Stimulated activated CD8-positive, alpha-beta memory T cell treated with anti-CD3 and anti-CD28 coated beads, Interleukin-7, amount 100 ng/mL, for 4 hours (primary cell): Measurements from ENCODE around the gene FTO.
"Not testable (repeated sequence)": the region's sequence is repeated elsewhere in the genome, so short reads cannot be mapped to it uniquely, and the experiment has no call there.

Source experiments
- DNase-seq, 2 donors: peaks; one replicate each; pipeline ENCODE4 v3.0.0-alpha.2; 2020; ENCODE audit warnings: low read depth in 2 of 2

The FTO gene

DNA sequence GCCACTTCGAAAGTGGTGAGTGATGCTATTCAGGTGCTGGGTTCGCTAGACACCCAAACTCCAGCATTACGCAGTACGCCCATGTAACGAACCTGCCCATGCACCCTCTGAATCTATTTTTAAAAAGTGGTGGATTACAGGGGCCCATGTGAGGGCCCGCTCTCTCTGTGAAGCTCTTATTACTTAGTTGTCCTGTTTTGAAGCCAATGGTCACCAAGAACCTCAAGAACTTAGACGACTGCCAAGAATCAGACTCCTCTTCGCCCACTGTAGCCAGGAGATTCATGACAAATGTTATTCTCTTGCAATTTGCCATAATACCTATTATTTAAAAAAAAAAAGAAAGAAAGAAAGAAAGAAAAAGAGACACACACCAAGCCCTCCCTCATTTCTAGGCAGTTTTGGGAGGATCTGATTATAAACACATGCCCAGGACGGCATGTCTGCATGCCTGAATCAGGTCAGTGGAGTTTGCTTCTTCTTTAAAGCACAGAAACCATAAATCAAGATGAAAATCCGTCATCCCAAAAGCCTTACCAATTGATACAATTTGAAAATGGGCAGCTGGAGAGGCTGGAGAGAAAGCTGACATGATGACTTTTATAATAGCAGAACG lies 474.0 kb downstream of the FTO start:
- no peak for DNase-seq

DNA sequence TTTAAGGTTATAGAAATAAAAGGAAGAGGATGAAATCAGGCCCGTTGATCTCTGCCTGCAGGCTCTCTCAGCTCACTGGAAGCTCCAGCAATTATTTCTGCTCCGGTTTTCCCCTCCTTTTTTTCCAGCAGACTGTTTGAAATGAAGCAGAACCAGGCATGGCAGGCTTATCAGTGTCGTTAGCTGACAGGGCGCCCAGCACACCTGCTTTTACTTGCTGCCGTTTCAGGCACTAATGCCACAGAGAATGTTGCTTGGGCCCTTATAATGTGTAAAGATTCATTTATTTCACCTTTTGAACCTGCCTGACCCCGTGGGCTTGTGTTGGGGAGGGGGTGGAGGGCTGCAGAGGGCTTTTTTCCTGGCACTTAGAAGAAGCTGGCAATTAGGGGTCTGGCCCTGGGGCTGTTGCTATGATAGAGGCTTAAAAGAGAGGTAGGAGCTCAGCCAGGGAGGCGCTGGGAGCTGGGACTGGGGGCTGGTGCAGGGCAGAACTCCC lies 474.6 kb downstream of the FTO start:
- DNase-seq = no peak

DNA sequence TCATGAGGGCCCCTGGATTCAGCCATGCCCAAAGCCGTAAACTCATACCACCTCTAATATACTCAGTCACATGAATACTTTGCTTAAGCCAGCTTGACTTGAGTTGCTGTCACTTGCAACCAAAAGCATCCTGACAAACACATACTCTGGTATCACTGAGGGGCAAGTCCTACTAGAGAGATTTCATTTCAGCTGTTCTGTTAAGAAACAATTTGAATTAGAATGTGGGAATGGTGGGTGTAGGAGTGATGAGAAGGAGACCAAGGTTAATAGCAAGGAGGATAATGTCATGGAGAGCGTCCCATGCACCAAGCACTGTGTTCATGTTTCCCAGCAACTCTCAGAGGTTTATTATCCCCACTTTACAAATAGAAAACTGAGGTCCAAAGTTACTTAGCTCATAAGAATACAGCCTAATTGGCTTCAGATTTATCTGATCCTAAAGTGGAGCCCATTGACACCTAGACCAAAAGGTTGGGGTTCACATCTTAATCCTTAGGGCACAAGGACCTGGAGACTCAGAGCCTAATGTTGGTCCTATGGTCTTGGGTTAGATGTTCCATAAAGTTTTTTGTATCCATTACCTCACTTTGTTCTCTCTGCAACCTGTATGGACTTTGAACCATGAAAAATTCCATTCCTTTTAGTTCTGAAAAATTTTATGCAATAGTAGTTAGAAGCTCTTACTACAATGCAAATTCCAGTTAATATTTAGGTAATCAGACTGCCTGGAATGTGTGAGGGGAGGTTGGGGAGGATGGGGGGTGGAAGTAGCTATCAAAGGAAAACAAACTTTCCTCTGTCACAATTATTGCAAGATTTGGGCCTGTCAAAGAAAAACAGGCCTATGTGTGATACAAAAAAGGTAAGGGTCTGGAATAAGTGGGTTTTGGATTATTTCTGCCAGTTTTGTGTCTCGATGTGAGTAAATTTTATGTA lies 476.7 kb downstream of the FTO start:
- no peak for DNase-seq

DNA sequence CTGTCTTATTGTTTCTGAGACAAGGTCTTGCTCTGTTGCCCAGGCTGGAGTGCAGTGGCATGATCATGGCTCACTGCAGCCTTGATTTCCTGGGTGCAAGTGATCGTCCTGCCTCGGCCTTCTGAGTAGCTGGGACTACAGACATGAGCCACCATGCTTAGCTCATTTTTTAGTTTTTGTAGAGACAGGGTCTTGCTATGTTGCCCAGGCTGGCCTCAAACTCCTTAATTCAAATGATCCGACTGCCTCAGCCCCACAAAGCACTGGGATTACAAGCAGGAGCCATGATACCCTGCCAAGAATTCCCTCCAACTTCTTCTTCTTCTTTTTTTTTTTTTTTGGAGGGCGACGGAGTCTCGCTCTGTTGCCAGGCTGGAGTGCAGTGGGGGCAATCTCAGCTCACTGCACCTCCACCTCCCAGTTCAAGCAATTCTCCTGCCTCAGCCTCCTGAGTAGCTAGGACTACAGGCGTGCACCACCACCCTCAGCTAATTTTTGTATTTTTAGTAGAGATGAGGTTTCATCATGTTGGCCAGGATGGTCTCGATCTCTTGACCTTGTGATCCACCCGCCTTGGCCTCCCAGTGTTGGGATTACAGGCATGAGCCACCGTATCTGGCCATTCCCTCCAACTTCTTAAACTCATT lies 477.9 kb downstream of the FTO start:
- not testable (repeated sequence) for DNase-seq

DNA sequence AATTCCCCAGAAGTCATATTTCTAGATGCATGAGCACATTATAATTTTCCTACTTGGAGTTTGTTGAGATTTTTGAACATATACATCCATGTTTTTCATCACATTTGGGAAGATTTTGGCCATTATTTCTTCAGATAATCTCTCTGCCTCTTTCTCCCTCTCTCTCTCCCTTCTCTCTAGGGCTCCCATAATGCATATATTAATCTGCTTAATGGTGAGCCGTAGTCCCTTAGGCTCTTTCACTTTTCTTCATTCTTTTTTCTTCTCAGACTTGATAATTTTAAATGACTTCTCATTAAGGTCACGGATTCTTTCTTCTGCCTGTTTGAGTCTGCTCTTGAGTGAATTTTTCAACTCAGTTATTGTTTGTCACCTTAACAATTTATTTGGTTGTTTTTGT lies 481.1 kb downstream of the FTO start:
- DNase-seq = no peak

DNA sequence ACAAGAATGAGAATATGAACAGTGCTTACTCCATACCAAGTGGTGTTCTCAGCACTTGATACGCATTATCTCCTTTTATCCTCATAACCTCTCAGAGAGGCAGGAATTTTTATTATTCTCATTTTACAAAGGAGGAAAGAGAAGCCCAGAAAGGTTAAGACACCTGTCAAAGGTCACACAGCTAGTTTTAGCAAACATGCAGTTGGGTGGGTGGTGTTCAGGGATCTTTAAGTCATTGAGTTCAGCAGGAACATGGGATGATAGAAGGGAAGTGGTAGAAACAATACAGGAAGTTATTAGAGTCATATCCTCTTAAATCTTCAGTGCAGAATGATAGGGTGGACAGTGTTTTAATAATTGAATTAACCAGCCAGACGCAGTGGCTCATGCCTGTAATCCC lies 487.2 kb downstream of the FTO start:
- DNase-seq = no peak

DNA sequence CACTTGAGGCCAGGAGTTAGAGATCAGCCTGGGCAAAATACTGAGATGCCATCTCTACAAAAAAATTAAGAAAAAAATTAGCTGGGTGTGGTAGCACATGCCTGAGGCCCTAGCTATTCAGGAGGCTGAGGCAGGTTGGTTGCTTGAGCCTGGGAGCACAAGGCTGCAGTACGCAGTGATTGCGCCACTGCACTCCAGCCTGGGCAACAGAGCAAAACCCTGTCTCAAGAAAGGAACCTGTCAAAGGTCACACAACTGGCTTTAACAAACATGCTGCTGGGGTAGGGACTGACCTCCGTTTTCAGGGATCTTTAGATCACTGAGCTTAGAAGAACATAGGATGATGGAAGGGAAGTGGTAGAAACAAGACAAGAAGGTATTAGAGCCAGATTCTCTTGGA lies 487.6 kb downstream of the FTO start:
- DNase-seq = no peak

DNA sequence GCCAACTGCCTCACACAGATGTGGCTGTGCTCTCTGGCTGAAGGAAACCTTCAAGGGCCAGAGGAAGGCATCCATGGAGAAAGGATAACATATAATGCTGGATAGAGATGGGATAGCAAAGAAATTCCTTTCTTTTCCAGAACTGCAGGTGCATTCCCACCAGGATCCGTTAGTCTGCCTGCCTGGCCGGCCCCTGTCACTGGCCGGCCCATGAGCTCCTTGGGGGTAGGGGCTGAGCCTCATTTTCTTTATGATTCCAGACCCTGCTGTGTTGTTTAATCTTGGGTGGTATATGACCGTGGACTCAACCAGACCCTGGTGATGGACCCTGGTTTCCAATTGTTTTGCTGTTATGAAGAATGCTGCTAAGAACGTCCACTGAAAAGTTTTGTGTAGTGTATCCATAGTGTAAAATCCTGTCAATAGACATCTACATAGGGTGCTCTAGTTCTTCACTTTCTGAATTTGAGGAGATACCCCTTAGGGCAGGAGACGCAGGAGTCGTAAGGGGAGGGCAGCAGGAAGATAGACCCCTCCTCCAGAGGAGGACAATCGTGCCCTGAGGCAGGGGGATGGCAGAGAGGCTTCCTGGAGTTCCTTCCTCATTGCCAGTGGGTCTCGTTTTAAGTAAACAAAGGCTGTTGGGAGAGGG lies 489.2 kb downstream of the FTO start:
- DNase-seq = no peak

DNA sequence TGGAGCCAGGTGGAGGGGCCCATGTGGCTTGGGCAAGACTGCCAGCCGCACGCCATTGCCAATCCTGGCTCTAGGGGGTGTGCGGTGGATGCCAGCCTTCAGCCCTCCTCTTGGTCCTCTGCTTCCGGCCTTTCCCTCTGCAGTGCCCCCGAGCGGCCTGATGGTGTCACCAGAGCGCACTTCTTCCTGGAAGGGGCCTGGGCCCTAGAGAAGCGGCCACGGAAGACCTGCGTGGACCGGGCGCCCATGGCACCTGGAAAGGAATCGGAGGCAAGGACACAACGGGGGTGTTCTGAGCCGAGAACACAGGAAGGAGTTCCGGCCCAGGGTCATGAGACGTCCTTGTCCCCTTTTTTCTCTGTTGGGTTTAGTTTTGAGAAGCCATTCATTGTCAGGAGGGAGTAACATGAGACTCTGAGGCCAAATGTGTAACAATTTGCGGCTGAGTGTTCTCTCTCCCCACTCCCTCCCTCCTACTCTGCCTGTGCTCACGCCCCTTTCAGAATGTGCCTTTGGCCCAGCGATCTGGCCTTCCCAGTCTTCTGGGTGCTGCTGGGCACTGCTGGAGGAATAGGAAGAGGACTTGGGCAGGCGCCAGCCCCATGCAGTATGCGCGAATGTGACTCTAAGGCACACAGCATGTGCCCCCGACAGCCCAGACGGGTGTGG lies 489.8 kb downstream of the FTO start:
- DNase-seq = no peak

DNA sequence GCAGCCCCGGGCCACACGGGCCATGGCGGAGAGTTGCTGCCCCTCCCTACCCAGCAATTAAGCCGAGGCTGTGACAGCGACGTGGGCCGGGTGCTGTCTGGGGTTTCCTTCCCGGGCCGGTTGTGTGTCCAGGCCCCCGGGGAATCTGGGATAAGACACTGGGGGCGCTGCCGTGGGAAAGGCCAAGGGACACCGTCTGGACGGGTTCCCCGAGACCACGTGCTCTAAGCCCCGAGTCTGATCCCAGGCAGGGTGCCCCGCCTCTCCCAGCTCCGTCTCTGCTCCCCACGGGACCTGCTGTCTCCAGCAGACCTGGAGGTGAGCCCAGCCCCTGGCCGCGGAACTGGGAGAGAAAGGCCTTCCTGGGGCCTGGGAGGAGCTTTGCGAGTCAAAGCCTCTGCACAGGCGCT lies 490.4 kb downstream of the FTO start:
- DNase-seq = no peak

DNA sequence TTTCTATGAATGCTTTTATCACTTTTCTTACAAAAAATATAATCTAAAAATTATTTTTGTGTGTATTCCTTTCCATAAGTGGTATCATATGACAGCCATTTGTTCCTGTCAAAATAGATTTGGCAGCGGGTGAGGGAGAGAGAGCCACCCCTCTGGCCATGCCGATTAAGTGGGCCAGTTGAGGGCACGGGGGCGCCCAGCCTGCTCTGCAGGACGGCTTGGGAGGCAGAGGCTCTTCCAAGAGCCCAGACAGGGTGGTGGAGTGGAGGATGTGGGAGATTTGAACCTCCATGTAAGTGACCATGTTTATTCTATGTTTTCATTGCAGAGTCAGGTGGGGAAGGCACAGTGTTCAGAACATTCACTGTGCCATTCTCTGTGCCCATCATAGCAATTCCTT lies 493.8 kb downstream of the FTO start:
- DNase-seq = no peak

DNA sequence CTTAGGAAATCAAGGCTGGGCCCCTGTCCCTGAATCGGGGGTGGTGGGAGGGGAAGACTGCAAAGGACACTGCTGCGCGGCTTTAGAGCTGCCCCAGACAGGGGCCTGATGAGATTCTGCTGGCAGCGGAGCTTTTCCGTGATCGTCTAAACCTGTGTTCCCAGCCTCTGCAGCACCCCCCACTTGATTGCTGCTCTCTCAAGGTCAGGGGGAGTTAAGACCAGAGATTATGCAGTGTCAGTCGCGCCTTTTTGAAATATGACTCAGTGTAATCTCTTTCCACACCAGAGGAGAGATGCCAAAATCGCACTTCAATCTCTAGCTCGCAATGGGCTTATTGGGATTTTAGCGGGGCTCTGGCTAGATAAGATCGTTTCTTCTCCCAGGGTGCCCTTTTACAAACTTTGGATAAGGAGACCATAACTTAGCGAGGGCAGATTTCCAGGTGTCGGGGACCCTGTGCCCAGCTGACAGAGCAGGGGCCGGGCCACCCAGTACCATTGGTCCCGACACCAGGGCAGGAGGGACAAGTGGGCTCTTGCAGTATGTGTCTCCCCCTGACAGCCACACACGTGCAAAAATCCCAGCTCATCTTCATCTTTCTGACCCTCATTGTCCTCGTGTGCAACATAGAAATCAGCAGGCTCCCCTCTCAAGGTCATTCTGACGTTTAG lies 495.7 kb downstream of the FTO start:
- DNase-seq = no peak

DNA sequence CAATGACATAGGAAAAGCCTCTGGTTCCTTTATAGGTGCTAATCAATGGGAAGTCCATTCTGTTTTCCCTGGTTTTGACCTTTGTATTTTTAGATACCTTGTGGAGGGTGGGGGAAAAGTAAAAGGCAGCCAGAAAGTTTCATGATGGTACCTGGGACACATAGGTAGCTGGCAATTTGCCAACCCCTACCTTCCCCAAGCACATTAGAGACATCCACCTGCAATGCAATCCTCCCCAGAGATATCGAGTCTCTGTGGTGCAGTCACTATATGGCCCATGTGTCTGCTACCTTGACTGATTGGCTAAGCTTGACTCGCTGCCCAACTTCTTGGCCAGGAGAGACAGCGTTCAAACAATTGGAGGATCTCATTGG lies 496.2 kb downstream of the FTO start:
- DNase-seq = no peak

DNA sequence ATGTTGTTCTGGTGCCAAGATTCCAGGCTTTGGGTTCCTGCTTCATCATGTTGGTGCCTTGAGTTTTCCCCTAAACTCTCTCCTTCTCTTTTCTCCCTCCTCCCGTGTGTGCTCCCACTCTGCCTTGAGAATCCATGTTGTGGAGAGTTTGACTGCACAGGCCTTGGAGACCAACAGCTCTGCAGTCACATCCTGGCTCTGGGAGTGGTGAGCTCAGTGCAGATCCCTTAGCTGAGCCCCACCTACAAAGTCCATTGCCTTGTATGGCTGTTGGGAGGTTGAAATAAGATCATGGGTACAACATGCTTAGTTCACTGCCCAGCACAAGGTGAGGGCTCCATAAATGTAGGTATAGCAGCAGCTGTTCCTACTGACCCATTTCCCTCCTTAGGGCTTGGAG lies 496.8 kb downstream of the FTO start:
- DNase-seq = no peak

DNA sequence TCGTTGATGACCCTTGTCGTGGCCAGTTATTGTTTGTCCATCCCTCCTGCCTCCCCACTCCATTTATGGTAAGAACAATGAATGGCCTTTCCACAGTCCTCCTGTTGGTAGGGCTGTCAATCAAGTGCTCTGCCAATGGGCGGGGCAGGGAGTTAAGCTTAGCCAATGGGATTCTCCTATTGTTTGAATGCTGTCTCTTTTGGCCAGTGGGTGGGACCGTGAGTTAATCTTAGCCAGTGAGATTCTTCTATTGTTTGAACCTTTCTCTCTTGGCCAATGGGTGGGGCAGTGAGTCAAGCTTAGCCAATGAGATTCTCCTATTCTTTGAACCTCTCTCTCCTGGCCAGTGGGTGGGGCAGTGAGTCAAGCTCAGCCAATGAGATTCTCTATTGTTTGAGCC lies 497.2 kb downstream of the FTO start:
- no peak for DNase-seq
